OCI-LY3 (cell line): ENCODE measurements around the gene LRRC17.
"Not testable (repeated sequence)": the region's sequence is repeated elsewhere in the genome, so short reads cannot be mapped to it uniquely, and the experiment has no call there.

Source experiments
- H2AFZ ChIP-seq: fragments of 200-600, 300-600 bp; shearing (Covaris generic); 2 replicates; pipeline ENCODE4 v1.6.0; 2014; ENCODE audit warnings: antibody characterized with exemption, low read depth, low read length
- H3K27ac ChIP-seq: fragments of 200-600, 300-600 bp; sonication (generic); 2 replicates; pipeline ENCODE4 v1.5.1; 2014; ENCODE audit warnings: mild to moderate bottlenecking, low read length, moderate library complexity, mixed read lengths
- H3K27me3 ChIP-seq: fragments of 200-600, 300-600 bp; sonication (generic); 2 replicates; pipeline ENCODE4 v1.6.1; 2014; ENCODE audit warnings: low read depth, low read length, mixed read lengths
- H3K36me3 ChIP-seq: fragments of 200-600, 300-600 bp; sonication (generic); replicated peaks from 2 replicates; pipeline ENCODE3; 2014; ENCODE audit warnings: low read depth, low read length, mixed read lengths
- H3K4me1 ChIP-seq: fragments of 300-600, 200-600 bp; sonication (generic); 2 replicates; pipeline ENCODE4 v1.6.1; 2014; ENCODE audit warnings: low read length, mixed read lengths
- H3K4me2 ChIP-seq: fragments of 200-600, 300-600 bp; sonication (generic); 2 replicates; pipeline ENCODE4 v1.6.1; 2014; ENCODE audit warnings: low read length, mixed read lengths
- H3K4me3 ChIP-seq: fragments of 300-600, 200-600 bp; sonication (generic); 2 replicates; pipeline ENCODE4 v1.5.1; 2014; ENCODE audit warnings: antibody characterized with exemption, mild to moderate bottlenecking, low read length, moderate library complexity
- H3K79me2 ChIP-seq: fragments of 300-600, 200-600 bp; shearing (Covaris generic); 2 replicates; pipeline ENCODE4 v1.6.1; 2014; ENCODE audit warnings: mild to moderate bottlenecking, low read length, mixed read lengths
- H3K9ac ChIP-seq: fragments of 300-600, 200-600 bp; shearing (Covaris generic); 2 replicates; pipeline ENCODE4 v1.6.0; 2014; ENCODE audit warnings: mild to moderate bottlenecking, low read length, moderate library complexity
- H3K9me3 ChIP-seq: fragments of 200-600, 300-600 bp; shearing (Covaris generic); 2 replicates; pipeline ENCODE4 v1.6.1; 2014; ENCODE audit warnings: low read length, mixed read lengths; ENCODE audit not compliant: insufficient read depth
- H4K20me1 ChIP-seq: fragments of 200-600, 300-600 bp; sonication (generic); 2 replicates; pipeline ENCODE4 v1.6.1; 2016; ENCODE audit warnings: low read length, mixed read lengths; ENCODE audit not compliant: insufficient read depth
- CTCF ChIP-seq: fragments of 200-600, 300-600 bp; sonication (generic); IDR thresholded peaks from 2 replicates; pipeline ENCODE4 v1.5.1; 2014; ENCODE audit warnings: antibody characterized with exemption, low read length, low read depth
- EZH2phosphoT487 ChIP-seq: fragments of 200-600 bp; shearing (Covaris generic); IDR thresholded peaks from 2 replicates; pipeline ENCODE4 v1.6.1; 2018; ENCODE audit warnings: antibody characterized with exemption, mixed run types, low read depth

The LRRC17 gene

DNA sequence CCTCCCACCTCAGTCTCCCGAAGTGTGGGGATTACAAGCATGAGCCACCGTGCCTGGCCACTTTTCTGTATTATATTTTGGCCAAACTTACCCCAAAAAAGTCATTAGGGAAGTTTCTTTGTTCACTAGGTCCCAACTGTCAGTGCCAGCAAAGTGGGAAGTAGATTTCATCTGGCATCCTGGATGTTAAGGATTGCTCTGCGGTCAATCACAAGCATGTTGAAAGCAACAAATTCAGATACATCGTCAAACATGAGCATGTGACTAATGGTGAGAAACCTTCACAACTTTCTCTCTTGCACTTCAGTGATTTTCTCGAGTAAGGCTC is 14.3 kb upstream of the LRRC17 start:
- Histone ChIP-seq H3K4me3 (no peak overlapping the region), H3K4me2 (no peak overlapping the region)
- TF ChIP-seq CTCF (no peak), EZH2phosphoT487 (no peak)

DNA sequence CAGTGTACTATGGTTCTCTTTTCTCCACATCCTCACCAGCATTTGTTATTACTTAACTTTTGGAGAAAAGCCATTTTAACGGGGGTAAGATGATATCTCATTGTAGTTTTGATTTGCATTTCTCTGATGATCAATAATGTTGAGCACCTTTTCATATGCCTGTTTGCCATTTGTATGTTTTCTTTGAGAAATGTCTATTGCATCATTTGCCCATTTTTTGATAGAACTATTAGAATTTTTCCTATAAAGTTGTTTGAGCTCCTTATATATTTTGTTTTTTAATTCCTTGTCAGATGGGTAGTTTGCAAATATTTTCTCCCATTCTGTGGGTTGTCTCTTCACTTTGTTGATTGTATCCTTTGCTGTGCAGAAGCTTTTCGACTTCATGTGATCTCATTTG is 10.7 kb upstream of the LRRC17 start:
- not testable (repeated sequence) for H3K36me3 ChIP-seq, H3K27me3 ChIP-seq, H3K9me3 ChIP-seq

More for the DNA sequence above, 14.3 kb upstream of the LRRC17 start:
- H3K4me1 ChIP-seq = no peaks in the 10 kb centered on the region
- H3K27ac ChIP-seq = no peak overlapping the region
- no peaks in the 10 kb centered on the region for H3K79me2 ChIP-seq
- H3K9me3 ChIP-seq = no peaks in the 10 kb centered on the region
- no peaks in the 10 kb centered on the region for H3K36me3 ChIP-seq
- H3K27me3 ChIP-seq = no peaks in the 10 kb centered on the region
- no peak overlapping the region for H2AFZ ChIP-seq
- no peaks in the 10 kb centered on the region for H4K20me1 ChIP-seq
- no peak overlapping the region for H3K9ac ChIP-seq

DNA sequence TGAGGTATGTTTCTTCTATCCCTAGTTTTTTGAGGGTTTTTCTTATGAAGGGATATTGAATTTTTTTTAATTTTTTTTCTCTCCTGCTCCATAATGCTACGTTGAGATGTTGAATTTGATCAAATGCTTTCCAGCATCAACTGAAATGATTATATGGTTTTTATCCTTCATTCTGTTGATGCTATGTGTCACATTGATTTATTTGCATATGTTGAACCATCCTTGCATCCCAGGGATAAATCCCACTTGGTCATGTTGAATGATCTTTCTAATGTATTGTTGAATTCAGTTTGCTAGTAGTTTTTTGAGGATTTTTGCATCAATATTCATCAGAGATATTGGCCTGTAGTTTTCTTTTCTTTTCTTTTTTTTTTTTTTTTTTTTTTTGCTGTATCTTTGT is 9.2 kb upstream of the LRRC17 start:
- not testable (repeated sequence) for H3K4me2 ChIP-seq, H3K36me3 ChIP-seq, H3K79me2 ChIP-seq, H3K9ac ChIP-seq, H3K4me3 ChIP-seq, H3K4me1 ChIP-seq, H3K27ac ChIP-seq, H3K27me3 ChIP-seq, H2AFZ ChIP-seq, H3K9me3 ChIP-seq, H4K20me1 ChIP-seq

More for the DNA sequence above, 10.7 kb upstream of the LRRC17 start:
- not testable (repeated sequence) for H4K20me1 ChIP-seq, H3K4me3 ChIP-seq, H2AFZ ChIP-seq, H3K9ac ChIP-seq, H3K4me1 ChIP-seq, H3K4me2 ChIP-seq, H3K79me2 ChIP-seq, H3K27ac ChIP-seq

GRCh38 chr7:102908676-102909075 is 4.1 kb upstream of the LRRC17 start:
- H3K9ac ChIP-seq = no peak overlapping the region
- TF ChIP-seq EZH2phosphoT487 = no peak
- no peak for TF ChIP-seq CTCF
- no peaks in the 10 kb centered on the region for H3K4me1 ChIP-seq

DNA sequence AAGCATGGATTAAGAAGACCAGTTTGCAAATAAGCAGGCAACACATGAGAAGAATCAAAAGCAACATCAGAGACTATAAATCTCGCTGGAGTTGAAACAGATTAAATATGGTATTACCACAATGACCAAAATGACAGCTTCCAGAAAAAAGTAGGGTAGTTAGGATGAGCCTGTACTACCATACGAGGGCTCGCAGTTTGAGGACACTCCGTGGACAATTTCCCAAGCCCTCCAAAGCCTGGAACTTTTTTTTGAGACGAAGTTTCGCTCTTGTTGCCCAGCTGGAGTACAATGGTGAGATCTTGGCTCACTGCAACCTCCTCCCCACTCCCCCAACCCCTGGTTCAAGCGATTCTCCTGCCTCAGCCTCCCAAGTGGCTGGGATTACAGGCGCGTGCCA is 1.0 kb downstream of the LRRC17 start:
- Histone ChIP-seq H3K4me2 (no peak overlapping the region), H3K27me3 (no peaks in the 10 kb centered on the region), H4K20me1 (no peaks in the 10 kb centered on the region), H3K4me3 (no peak overlapping the region), H3K79me2 (no peaks in the 10 kb centered on the region), H3K36me3 (no peaks in the 10 kb centered on the region), H2AFZ (no peak overlapping the region), H3K4me1 (no peaks in the 10 kb centered on the region), H3K9me3 (no peaks in the 10 kb centered on the region), H3K27ac (no peak overlapping the region), H3K9ac (no peak overlapping the region)
- TF ChIP-seq EZH2phosphoT487 = no peak
- TF ChIP-seq CTCF = no peak

More at GRCh38 chr7:102908676-102909075, 4.1 kb upstream of the LRRC17 start:
- H4K20me1 ChIP-seq = no peaks in the 10 kb centered on the region
- H3K36me3 ChIP-seq = no peaks in the 10 kb centered on the region
- H3K27me3 ChIP-seq = no peaks in the 10 kb centered on the region
- H3K79me2 ChIP-seq = no peaks in the 10 kb centered on the region
- H3K4me2 ChIP-seq = no peak overlapping the region
- no peak overlapping the region for H3K27ac ChIP-seq
- no peak overlapping the region for H2AFZ ChIP-seq
- H3K4me3 ChIP-seq = no peak overlapping the region
- H3K9me3 ChIP-seq = no peaks in the 10 kb centered on the region
